Fibroblast of villous mesenchyme (primary cell): Measurements from ENCODE around the gene PRPSAP1. TPM values are rescaled to one million over a fixed set of nuclear protein-coding genes. Genes with fewer than 3 reads are reported as not detected.

Experiments
- DNase-seq: peaks from one replicate; pipeline ENCODE4 v3.0.0-alpha.2; 2010; ENCODE audit warnings: low read depth
- H3K4me3 ChIP-seq: 2 replicates; pipeline ENCODE4 v1.5.1; 2011; ENCODE audit warnings: low read depth, mild to moderate bottlenecking, low read length
- CTCF ChIP-seq: IDR thresholded peaks from 2 replicates; pipeline ENCODE4 v1.5.1; 2012; ENCODE audit warnings: low read depth, mild to moderate bottlenecking, low read length; ENCODE audit not compliant: insufficient read depth
- total RNA-seq: library from RNA; depleted of rRNA; stranded (reverse); fragments of >200 nt; gene quantifications from 2 replicates; pipeline ENCODE4 v1.2.3, GENCODE V29; 2012

The PRPSAP1 gene
- total RNA-seq, 1 donor: 48.8 TPM

DNA sequence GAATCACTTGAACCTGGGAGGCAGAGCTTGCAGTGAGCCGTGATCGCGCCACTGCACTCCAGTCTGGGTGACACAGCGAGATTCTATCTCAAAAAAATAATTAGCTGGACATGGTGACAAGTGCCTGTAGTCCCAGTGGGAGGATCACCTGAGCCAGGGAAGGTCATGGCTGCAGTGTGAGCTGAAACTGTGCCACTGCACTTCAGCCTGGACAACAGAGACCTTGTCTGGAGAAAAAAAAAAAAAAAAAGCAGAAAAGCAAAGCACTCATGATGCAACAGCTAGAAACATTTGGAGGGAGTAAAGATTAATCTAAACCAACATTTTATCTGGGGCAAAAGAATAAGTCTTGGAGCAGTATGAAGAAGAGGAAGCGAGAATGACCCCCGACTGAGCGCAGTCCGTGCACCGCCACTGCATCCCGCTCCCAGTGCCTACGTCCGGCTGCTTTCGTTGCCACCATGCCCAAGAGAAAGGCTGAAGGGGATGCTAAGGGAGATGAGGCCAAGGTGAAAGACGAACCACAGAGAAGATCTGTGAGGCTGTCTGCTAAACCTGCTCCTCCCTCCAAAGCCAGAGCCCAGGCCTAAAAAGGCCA is 8.2 kb downstream of the PRPSAP1 start:
- no peak for DNase-seq
- no peak overlapping the region for H3K4me3 ChIP-seq
- TF ChIP-seq CTCF: no peak

- no peak for TF ChIP-seq CTCF
- no peak for DNase-seq
- H3K4me3 ChIP-seq: no peak overlapping the region
Measured at GRCh38 chr17:76343106-76343505, 10.6 kb downstream of the PRPSAP1 start.

GRCh38 chr17:76341301-76341700 is 12.4 kb downstream of the PRPSAP1 start:
- no peak for TF ChIP-seq CTCF
- H3K4me3 ChIP-seq: no peak overlapping the region
- no peak for DNase-seq

DNA sequence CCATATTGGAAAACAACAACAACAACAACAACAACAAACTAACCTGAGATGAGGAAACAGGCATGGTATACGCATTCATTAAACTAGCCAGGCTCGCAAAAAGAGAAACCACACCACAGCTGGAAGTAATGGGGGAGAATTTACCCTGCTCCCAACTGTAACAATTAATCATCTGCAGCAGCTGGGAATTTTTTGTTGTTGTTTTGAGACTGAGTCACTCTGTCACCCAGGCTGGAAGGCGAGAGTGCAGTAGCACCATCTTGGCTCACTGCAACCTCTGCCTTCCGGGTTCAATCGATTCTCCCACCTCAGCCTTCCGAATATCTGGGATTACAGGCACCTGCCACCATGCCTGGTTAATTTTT is 16.3 kb downstream of the PRPSAP1 start:
- TF ChIP-seq CTCF: no peak
- no peak overlapping the region for H3K4me3 ChIP-seq
- DNase-seq: peak; percentile 60

DNA sequence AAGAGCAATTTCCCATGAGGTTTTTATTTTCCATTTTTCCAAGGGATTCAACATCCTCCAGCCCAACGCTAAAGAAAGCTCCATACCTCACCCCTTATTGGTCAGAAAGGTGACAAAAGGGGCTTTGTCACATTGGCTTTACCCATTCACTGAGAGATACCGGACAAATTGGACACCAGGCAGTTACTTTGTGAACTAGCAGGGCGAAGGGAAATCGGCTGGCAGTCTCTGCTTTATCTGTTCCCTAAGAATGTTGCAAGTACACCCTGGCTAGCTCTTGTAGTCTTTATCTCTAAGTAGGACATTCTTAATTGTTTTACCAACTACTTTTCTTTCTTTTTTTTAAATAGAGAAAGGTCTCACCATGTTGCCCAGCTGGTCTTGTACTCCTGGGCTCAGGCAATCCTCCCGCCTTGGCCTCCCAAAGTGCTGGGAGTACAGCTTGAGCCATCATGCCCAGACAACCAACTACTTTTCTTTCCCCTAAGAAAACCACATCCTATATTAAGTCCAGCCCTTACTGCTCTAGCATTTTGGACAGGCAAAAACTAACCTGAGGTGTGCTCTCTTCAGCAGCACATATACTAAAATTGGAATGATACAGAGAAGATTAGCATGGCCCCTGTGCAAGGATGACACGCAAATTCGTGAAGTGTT is 16.8 kb downstream of the PRPSAP1 start:
- no peak for DNase-seq
- no peak for TF ChIP-seq CTCF
- no peak overlapping the region for H3K4me3 ChIP-seq

- no peak for TF ChIP-seq CTCF
- no peak for DNase-seq
- no peak overlapping the region for H3K4me3 ChIP-seq
Measured at GRCh38 chr17:76335716-76336381, 17.9 kb downstream of the PRPSAP1 start.
